HL-60 (cell line): ENCODE results near the gene PPP3CB.

Experiments
- DNase-seq, 2 experiments: peaks; one replicate each; pipeline ENCODE4 v3.0.0-alpha.2; 2010 to 2020; ENCODE audit warnings: low read depth in 1 of 2, low spot score in 1 of 2
- H3K27ac ChIP-seq: fragments of 250-450 bp; sonication (Bioruptor Pico); replicated peaks from 2 replicates; pipeline ENCODE4 v1.5.1; 2020; ENCODE audit warnings: mild to moderate bottlenecking, moderate library complexity
- H3K27me3 ChIP-seq: fragments of 250-450 bp; sonication (Bioruptor Pico); 2 replicates; pipeline ENCODE4 v1.5.1; 2021; ENCODE audit warnings: mild to moderate bottlenecking, moderate library complexity; ENCODE audit not compliant: insufficient read depth, poor library complexity, severe bottlenecking
- H3K4me3 ChIP-seq: replicated peaks from 2 replicates; pipeline ENCODE4 v1.5.1; 2011; ENCODE audit warnings: mild to moderate bottlenecking, control low read depth, low read length; ENCODE audit not compliant: insufficient read depth
- CTCF ChIP-seq: IDR thresholded peaks from one replicate; pipeline ENCODE4 v1.5.1; 2011; ENCODE audit warnings: low read length, control low read depth, inconsistent platforms; ENCODE audit not compliant: insufficient read depth
- GABPA ChIP-seq: IDR thresholded peaks from 2 replicates; pipeline ENCODE4 v1.6.1; 2012; ENCODE audit warnings: low read depth
- POLR2AphosphoS5 ChIP-seq: IDR thresholded peaks from 2 replicates; pipeline ENCODE4 v1.6.1; 2012; ENCODE audit warnings: low read depth
- REST ChIP-seq: IDR thresholded peaks from 2 replicates; pipeline ENCODE4 v1.6.1; 2012; ENCODE audit warnings: low read depth; ENCODE audit not compliant: insufficient replicate concordance
- SPI1 ChIP-seq: IDR thresholded peaks from 2 replicates; pipeline ENCODE4 v1.6.1; 2012; ENCODE audit warnings: low read depth, mild to moderate bottlenecking, borderline replicate concordance

PPP3CB gene

GRCh38 chr10:73480158-73480557, 15.7 kb downstream of the PPP3CB start:
- Histone ChIP-seq H3K4me3 (no peak overlapping the region), H3K27me3 (no peaks in the 10 kb centered on the region), H3K27ac (no peak overlapping the region)
- no peak for TF ChIP-seq REST
- no peak for TF ChIP-seq POLR2AphosphoS5
- TF ChIP-seq SPI1, result no peak
- no peak for TF ChIP-seq CTCF
- DNase-seq, result no peak

DNA sequence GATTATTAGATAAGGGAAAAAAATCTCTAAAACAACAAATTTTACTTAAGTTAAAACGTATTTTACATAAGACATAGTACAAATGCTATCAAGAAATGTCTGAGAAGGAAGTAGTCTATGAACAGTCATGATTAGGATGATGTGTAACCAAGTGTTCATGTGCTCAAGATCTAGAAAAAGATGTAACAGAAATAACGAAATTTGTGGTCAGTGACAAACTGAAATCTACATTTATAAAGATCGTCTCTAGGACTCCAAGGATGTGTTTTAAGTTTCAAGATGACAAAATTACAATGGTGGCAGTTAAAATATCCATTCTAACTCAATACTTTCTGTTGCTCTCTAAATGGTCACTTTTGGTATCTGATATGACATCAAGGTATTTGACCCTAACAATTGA, 17.2 kb downstream of the PPP3CB start:
- TF ChIP-seq CTCF (no peak), SPI1 (no peak), REST (no peak), GABPA (no peak), POLR2AphosphoS5 (no peak)
- no peaks in the 10 kb centered on the region for H3K27me3 ChIP-seq
- H3K4me3 ChIP-seq, result no peak overlapping the region
- H3K27ac ChIP-seq, result no peak overlapping the region; the same call in 1 of the 2 replicates
- DNase-seq, result peak in 1 of 2 experiments; percentile 28

- no peak for DNase-seq
- Histone ChIP-seq H3K27me3 (no peaks in the 10 kb centered on the region), H3K27ac (no peak overlapping the region), H3K4me3 (no peak overlapping the region)
- no peak for TF ChIP-seq GABPA
- TF ChIP-seq REST, result no peak
- TF ChIP-seq POLR2AphosphoS5, result no peak
- TF ChIP-seq SPI1, result no peak
- TF ChIP-seq CTCF, result no peak
Measured at GRCh38 chr10:73471226-73471625, 24.6 kb downstream of the PPP3CB start.
